A673 (cell line): ENCODE measurements around the gene G6PD. TPM values are rescaled to one million over a fixed set of nuclear protein-coding genes. Genes with fewer than 3 reads are reported as not detected.

Experiments used
- BruUV-seq: library from RNA; stranded (reverse); fragments of 400-500 nt; replicated peaks from 2 replicates; lab custom pipeline; 2021; lab: Mats Ljungman, UMichigan
- CTCF ChIA-PET: fragments of 300-600 bp; sonication (Branson Sonifier 250); formaldehyde crosslinking; loops from one replicate; lab custom pipeline; 2022; ENCODE audit warnings: antibody characterized with exemption; lab: Charles Lee
- POLR2A ChIA-PET: fragments of 300-600 bp; sonication (Branson Sonifier 250); formaldehyde crosslinking; loops from one replicate; lab custom pipeline; 2022; ENCODE audit warnings: antibody characterized with exemption; ENCODE audit not compliant: low non-redundant PET; lab: Charles Lee
- DNase-seq: peaks from one replicate; pipeline ENCODE4 v3.0.0-alpha.2; 2015; ENCODE audit warnings: low spot score
- H3K27ac ChIP-seq: fragments of 200-600 bp; sonication (generic); 2 replicates; pipeline ENCODE4 v1.5.1; 2016; ENCODE audit warnings: mixed run types, low read depth, mild to moderate bottlenecking, mixed read lengths, antibody characterized with exemption, low read length; ENCODE audit not compliant: poor library complexity, severe bottlenecking
- H3K27me3 ChIP-seq: fragments of 200-600 bp; sonication (generic); replicated peaks from 2 replicates; pipeline ENCODE4 v1.6.1; 2017; ENCODE audit warnings: mixed run types, low read depth, mild to moderate bottlenecking, mixed read lengths, antibody characterized with exemption, low read length; ENCODE audit not compliant: insufficient read depth, poor library complexity
- H3K36me3 ChIP-seq: fragments of 200-600 bp; sonication (generic); 2 replicates; pipeline ENCODE4 v1.6.1; 2016; ENCODE audit warnings: mixed run types, mild to moderate bottlenecking, mixed read lengths, antibody characterized with exemption, low read length; ENCODE audit not compliant: insufficient read depth, poor library complexity, severe bottlenecking
- H3K4me1 ChIP-seq: fragments of 200-600 bp; sonication (generic); 2 replicates; pipeline ENCODE4 v1.6.1; 2017; ENCODE audit warnings: mixed run types, mild to moderate bottlenecking, mixed read lengths, antibody characterized with exemption, low read length; ENCODE audit not compliant: insufficient read depth, poor library complexity, severe bottlenecking
- H3K4me3 ChIP-seq: fragments of 200-600 bp; sonication (generic); 2 replicates; pipeline ENCODE4 v1.5.1; 2016; ENCODE audit warnings: low read depth, mixed run types, mild to moderate bottlenecking, mixed read lengths, low read length; ENCODE audit not compliant: poor library complexity, severe bottlenecking
- H3K9me3 ChIP-seq: fragments of 200-600 bp; sonication (generic); 2 replicates; pipeline ENCODE4 v1.6.1; 2016; ENCODE audit warnings: mixed run types, low read depth, mild to moderate bottlenecking, mixed read lengths, antibody characterized with exemption, low read length; ENCODE audit not compliant: poor library complexity, severe bottlenecking
- EZH2 ChIP-seq: fragments of 200-600 bp; sonication (generic); IDR thresholded peaks from 2 replicates; pipeline ENCODE4 v1.6.1; 2017; ENCODE audit warnings: borderline replicate concordance, low read depth, mild to moderate bottlenecking, mixed read lengths, antibody characterized with exemption, low read length; ENCODE audit not compliant: poor library complexity, severe bottlenecking
- intact Hi-C: fragments of 100-400 bp; cut with micrococcal nuclease; formaldehyde crosslinking; loops from one replicate; pipeline ENCODE4 v1.10.0; 2022; ENCODE audit not compliant: unreplicated experiment
- total RNA-seq: library from RNA; stranded (reverse); gene quantifications from 2 replicates; pipeline ENCODE4 v1.2.3, GENCODE V29; 2021
- TF ChIP-seq, protein P1 (sequence below): fragments of 300-800, 200-600 bp; sonication (generic); conservative IDR thresholded peaks from 2 replicates; pipeline ENCODE4 v1.5.1; 2017; ENCODE audit warnings: low read depth, mild to moderate bottlenecking, antibody characterized with exemption, low read length, moderate library complexity, mixed read lengths

Gene G6PD
- total RNA-seq, 1 experiment from 2014 or later = 203 TPM

DNA sequence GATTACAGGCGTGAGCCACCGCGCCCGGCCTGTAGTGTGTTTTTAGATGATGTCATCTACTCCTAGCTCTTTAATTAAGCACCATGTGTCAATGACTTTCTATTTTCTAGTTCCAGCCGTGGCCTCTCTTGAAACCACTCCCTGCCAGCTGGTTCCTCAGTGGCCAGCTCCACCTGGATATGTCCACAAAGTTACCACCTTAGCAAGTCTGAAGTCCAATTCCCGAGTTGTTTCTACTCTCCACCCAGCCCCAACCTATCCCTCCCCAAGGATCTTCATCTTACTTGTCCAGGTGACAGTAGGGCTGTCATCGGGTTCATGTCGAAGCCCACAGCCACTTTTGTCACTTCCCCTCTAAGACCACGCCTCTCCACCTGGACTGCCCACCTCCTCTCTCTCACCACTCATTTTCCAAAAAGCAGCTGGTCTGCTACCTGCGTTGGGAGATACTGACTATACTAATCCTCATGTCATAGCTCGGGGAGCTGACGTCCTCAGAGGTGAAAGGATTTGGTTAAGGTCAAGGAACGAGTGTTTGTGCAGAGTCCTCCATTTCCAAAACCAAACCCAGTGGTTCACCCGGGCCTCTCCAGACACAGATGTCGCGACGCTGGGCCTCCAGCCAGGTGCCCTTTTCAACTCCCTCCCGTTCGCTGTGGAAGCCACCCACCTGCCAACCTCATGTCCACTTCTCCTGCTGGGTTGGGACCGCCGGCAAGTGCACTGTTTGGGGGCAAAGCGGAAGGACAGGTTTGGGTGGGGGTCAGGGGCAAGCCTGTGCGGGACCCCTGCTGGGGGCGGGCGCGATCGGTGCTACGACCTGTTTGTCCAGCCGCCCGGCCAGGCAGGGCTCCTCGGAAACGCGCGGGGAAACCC is 31.3 kb downstream of the G6PD start:
- ChIA-PET POLR2A (no interaction called here), CTCF (interaction anchor here (1.3 kb wide), 1 partner anchor 12 kb away, joined by 3 read pairs; no protein-coding TSS in a partner anchor)
- no peaks in the 10 kb centered on the region for H3K27me3 ChIP-seq
- H3K4me3 ChIP-seq = peak overlapping the region; percentile 71
- no peak for DNase-seq
- intact Hi-C loops = no loop called here
- no peaks in the 10 kb centered on the region for H3K9me3 ChIP-seq
- no peaks in the 10 kb centered on the region for H3K36me3 ChIP-seq
- peak overlapping the region; percentile 84 for H3K27ac ChIP-seq
- TF ChIP-seq EZH2 = no peak
- no peaks in the 10 kb centered on the region for H3K4me1 ChIP-seq
- no TSS peak for BruUV-seq

DNA sequence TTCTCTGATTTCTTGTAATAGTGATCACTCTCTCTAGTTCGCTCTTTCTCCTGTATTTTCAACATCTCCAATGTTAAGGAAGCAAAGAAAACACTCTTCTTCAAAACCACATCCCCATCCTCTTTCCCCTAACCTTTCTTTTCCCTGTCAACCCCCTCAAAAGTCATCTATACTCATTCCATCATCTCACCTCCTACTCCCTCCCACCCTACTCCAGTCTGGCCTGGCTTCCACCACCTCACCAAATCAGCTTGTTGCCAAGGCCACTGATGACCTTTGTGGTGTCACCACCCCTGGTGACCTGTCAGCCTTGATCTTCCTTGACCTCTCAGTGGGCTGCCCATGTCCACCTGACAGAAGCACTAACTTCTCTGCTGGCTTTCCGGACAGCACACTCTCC is 32.9 kb downstream of the G6PD start:
- H3K4me1 ChIP-seq = no peaks in the 10 kb centered on the region
- no TSS peak for BruUV-seq

DNA sequence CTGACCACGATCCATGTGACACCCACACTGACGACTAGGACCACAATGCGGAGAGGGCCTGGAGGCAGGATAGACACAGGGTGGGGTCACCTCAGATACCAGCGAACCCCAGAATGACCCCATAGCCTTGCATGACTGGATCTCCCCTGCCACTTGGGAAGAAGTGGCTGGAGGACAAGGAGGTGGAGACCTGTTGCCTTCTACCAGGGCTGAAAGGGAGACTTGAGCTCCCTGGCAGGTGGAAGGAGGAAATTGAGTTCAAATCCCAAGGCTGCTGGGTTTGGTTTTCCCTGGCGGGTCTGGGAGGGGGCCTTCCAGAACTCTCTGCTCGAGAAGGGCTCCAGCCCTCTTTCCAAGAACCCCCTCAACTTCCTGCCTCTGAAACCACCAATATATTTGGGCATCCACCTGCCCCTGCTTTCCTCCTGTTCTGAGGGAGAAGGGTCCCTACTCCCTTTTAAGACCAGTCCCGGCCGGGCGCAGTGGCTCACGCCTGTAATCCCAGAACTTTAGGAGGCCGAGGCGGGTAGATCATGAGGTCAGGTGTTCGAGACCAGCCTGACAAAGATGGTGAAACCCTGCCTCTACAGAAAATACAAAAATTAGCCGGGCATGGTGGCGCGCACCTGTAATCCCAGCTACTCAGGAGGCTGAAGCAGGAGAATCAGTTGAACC is 33.6 kb downstream of the G6PD start:
- DNase-seq = no peak
- ChIA-PET CTCF (no interaction called here), POLR2A (no interaction called here)
- intact Hi-C loops = no loop called here
- no peaks in the 10 kb centered on the region for H3K9me3 ChIP-seq
- no peaks in the 10 kb centered on the region for H3K27me3 ChIP-seq
- TF ChIP-seq EZH2 = no peak
- TF ChIP-seq, protein P1, sequence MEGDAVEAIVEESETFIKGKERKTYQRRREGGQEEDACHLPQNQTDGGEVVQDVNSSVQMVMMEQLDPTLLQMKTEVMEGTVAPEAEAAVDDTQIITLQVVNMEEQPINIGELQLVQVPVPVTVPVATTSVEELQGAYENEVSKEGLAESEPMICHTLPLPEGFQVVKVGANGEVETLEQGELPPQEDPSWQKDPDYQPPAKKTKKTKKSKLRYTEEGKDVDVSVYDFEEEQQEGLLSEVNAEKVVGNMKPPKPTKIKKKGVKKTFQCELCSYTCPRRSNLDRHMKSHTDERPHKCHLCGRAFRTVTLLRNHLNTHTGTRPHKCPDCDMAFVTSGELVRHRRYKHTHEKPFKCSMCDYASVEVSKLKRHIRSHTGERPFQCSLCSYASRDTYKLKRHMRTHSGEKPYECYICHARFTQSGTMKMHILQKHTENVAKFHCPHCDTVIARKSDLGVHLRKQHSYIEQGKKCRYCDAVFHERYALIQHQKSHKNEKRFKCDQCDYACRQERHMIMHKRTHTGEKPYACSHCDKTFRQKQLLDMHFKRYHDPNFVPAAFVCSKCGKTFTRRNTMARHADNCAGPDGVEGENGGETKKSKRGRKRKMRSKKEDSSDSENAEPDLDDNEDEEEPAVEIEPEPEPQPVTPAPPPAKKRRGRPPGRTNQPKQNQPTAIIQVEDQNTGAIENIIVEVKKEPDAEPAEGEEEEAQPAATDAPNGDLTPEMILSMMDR = no peak
- H3K4me3 ChIP-seq = no peak overlapping the region
- no peaks in the 10 kb centered on the region for H3K36me3 ChIP-seq
- no peaks in the 10 kb centered on the region for H3K4me1 ChIP-seq
- no TSS peak for BruUV-seq
- no peak overlapping the region for H3K27ac ChIP-seq

More for the DNA sequence above, 32.9 kb downstream of the G6PD start:
- ChIA-PET CTCF (no interaction called here), POLR2A (no interaction called here)
- no peak overlapping the region for H3K4me3 ChIP-seq
- no peak overlapping the region for H3K27ac ChIP-seq
- H3K36me3 ChIP-seq = no peaks in the 10 kb centered on the region
- TF ChIP-seq EZH2 = no peak
- TF ChIP-seq, protein P1 = no peak
- no peaks in the 10 kb centered on the region for H3K27me3 ChIP-seq
- intact Hi-C loops = no loop called here
- no peak for DNase-seq
- H3K9me3 ChIP-seq = no peaks in the 10 kb centered on the region
